Measurements from ENCODE around the gene NUDT3.

DNA sequence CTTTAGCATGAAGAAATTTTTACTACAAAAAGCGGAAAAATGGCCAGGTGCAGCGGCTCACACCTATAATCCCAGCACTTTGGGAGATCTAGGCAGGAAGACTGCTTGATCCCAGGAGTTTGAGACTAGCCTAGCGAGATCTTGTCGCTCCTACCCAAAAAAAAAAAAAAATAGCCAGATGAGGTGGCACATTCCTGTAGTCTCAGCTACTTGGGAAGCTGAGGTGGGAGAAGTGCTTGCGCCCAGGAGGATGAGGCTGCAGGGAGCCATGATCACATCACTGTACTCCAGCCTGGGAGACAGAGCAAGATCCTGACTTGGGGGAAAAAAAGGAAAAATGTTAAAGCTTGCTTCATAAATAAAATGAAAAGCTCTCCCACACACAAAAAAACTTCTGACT is 14.5 kb downstream of the NUDT3 start:
- TF ChIP-seq BACH1 (tag; IDR thresholded peaks at IDR 0.05) (no peak), MXI1 (IDR thresholded peaks at IDR 0.05; ENCODE audit: low read depth, low read length) (no peak), MAFK (IDR thresholded peaks at IDR 0.05; ENCODE audit: low read length) (no peak), ELF4 (CRISPR knock-in tag; IDR thresholded peaks at IDR 0.05) (no peak), ZFP36 (IDR thresholded peaks at IDR 0.05; ENCODE audit: low read depth, low read length, partially characterized antibody) (no peak), BDP1 (IDR thresholded peaks at IDR 0.05; ENCODE audit: insufficient read depth, insufficient read length) (no peak)
- TF ChIP-seq, protein P1, sequence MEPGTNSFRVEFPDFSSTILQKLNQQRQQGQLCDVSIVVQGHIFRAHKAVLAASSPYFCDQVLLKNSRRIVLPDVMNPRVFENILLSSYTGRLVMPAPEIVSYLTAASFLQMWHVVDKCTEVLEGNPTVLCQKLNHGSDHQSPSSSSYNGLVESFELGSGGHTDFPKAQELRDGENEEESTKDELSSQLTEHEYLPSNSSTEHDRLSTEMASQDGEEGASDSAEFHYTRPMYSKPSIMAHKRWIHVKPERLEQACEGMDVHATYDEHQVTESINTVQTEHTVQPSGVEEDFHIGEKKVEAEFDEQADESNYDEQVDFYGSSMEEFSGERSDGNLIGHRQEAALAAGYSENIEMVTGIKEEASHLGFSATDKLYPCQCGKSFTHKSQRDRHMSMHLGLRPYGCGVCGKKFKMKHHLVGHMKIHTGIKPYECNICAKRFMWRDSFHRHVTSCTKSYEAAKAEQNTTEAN (CRISPR knock-in tag; IDR thresholded peaks at IDR 0.05): no peak
- TF ChIP-seq, protein P2, sequence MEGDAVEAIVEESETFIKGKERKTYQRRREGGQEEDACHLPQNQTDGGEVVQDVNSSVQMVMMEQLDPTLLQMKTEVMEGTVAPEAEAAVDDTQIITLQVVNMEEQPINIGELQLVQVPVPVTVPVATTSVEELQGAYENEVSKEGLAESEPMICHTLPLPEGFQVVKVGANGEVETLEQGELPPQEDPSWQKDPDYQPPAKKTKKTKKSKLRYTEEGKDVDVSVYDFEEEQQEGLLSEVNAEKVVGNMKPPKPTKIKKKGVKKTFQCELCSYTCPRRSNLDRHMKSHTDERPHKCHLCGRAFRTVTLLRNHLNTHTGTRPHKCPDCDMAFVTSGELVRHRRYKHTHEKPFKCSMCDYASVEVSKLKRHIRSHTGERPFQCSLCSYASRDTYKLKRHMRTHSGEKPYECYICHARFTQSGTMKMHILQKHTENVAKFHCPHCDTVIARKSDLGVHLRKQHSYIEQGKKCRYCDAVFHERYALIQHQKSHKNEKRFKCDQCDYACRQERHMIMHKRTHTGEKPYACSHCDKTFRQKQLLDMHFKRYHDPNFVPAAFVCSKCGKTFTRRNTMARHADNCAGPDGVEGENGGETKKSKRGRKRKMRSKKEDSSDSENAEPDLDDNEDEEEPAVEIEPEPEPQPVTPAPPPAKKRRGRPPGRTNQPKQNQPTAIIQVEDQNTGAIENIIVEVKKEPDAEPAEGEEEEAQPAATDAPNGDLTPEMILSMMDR (IDR thresholded peaks at IDR 0.05 in 2 of 3, conservative IDR thresholded peaks at IDR 0.05 in 1 of 3; ENCODE audit: insufficient read depth in 2 of 3, low read depth in 1 of 3, low read length in 3 of 3): no peak
- TF ChIP-seq, protein P3, sequence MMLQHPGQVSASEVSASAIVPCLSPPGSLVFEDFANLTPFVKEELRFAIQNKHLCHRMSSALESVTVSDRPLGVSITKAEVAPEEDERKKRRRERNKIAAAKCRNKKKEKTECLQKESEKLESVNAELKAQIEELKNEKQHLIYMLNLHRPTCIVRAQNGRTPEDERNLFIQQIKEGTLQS (IDR thresholded peaks at IDR 0.05): no peak
- TF ChIP-seq, protein P3 (CRISPR knock-in tag; conservative IDR thresholded peaks at IDR 0.05): no peak
